Measurements from ENCODE around the gene OR2J2. TPM values are rescaled to one million over a fixed set of nuclear protein-coding genes. Genes with fewer than 3 reads are reported as not detected.
"Not testable (repeated sequence)": the region's sequence is repeated elsewhere in the genome, so short reads cannot be mapped to it uniquely, and the experiment has no call there.

Gene OR2J2
- total and polyA plus RNA-seq, 12 donors, result not detected

GRCh38 chr6:29147074-29147473 is 23.6 kb upstream of the OR2J2 start:
- H3K27me3 ChIP-seq, result peaks cover 0 to under 1% (median 0%) of the 10 kb centered on the region in 7 donors
- H3K9me3 ChIP-seq, result peaks cover 0 to 32% (median 0%) of the 10 kb centered on the region in 11 donors
- ATAC-seq, result no peak
- no peak overlapping the region for H3K4me3 ChIP-seq
- 85 to 89% methylated on average over 3 of the region's 3 CpGs for WGBS, 2 donors
- TF ChIP-seq, protein P1, sequence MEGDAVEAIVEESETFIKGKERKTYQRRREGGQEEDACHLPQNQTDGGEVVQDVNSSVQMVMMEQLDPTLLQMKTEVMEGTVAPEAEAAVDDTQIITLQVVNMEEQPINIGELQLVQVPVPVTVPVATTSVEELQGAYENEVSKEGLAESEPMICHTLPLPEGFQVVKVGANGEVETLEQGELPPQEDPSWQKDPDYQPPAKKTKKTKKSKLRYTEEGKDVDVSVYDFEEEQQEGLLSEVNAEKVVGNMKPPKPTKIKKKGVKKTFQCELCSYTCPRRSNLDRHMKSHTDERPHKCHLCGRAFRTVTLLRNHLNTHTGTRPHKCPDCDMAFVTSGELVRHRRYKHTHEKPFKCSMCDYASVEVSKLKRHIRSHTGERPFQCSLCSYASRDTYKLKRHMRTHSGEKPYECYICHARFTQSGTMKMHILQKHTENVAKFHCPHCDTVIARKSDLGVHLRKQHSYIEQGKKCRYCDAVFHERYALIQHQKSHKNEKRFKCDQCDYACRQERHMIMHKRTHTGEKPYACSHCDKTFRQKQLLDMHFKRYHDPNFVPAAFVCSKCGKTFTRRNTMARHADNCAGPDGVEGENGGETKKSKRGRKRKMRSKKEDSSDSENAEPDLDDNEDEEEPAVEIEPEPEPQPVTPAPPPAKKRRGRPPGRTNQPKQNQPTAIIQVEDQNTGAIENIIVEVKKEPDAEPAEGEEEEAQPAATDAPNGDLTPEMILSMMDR (IDR thresholded peaks at IDR 0.05), result no peak
- no peaks in the 10 kb centered on the region for H3K36me3 ChIP-seq
- H3K4me1 ChIP-seq, result no peaks in the 10 kb centered on the region
- DNase-seq, result no peak
- H3K27ac ChIP-seq, result no peak overlapping the region
- intact Hi-C loops (cut with DNase I), result no loop called here

DNA sequence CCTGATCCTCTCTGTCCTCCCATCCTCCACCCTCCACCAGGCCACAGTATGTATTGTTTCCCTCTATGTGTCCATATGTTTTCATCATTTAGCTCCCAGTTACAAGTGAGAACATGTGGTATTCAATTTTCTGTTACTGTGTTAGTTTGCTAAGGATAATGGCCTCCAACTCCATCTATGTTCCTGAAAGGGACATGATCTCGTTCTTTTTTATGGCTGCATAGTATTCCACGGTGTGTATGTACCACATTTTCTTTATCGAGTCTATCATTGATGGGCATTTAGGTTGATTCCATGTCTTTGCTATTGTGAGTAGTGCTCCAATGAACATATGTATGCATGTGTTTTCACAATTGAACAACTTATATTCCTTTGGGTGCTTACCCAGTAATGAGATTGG is 21.3 kb upstream of the OR2J2 start:
- ATAC-seq; DNase-seq; intact Hi-C loops (cut with DNase I): not testable (repeated sequence)

DNA sequence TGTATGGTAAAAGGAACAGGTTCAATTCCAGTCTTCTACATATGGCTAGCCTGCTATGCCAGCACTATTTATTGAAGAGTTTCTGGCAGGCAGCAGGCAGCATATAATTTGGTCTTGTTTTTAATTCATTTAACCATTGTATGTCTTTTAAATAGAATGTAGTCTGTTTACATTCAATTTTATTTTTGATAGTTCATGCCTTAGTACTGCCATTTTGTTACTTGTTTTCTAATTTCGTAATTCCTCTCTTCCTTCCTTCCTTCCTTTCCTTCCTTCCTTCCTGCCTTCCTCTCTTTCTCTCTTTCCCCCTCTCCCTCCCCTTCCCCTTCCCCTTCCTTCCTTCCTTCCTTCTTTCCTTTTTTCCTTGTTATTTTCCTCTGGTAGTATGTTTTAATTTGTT is 17.6 kb upstream of the OR2J2 start:
- intact Hi-C loops (cut with DNase I), result no loop called here
- ATAC-seq, result no peak
- Histone ChIP-seq H3K4me1 (no peaks in the 10 kb centered on the region), H3K27ac (no peak overlapping the region), H3K4me3 (no peak overlapping the region), H3K27me3 (peaks cover 0 to 4% (median 0%) of the 10 kb centered on the region in 7 donors), H3K9me3 (peaks cover 0 to 21% (median 0%) of the 10 kb centered on the region in 11 donors), H3K36me3 (no peaks in the 10 kb centered on the region)
- TF ChIP-seq, protein P1 (IDR thresholded peaks at IDR 0.05), result no peak
- no peak for DNase-seq
- 58 to 68% methylated on average over 1 of the region's 1 CpG for WGBS, 2 donors

More for the DNA sequence above, 21.3 kb upstream of the OR2J2 start:
- not testable (repeated sequence) for H3K36me3 ChIP-seq, H3K4me1 ChIP-seq, H3K4me3 ChIP-seq, H3K27ac ChIP-seq, H3K27me3 ChIP-seq
- 72 to 73% methylated on average over 3 of the region's 3 CpGs for WGBS, 2 donors
- H3K9me3 ChIP-seq, result peaks cover 0 to 16% (median 0%) of the 10 kb centered on the region in 11 donors

- H3K36me3 ChIP-seq; DNase-seq; H3K27ac ChIP-seq; H3K9me3 ChIP-seq; H3K27me3 ChIP-seq; H3K4me3 ChIP-seq; intact Hi-C loops (cut with DNase I); H3K4me1 ChIP-seq; ATAC-seq: not testable (repeated sequence)
- WGBS, 2 donors, result 39 to 43% methylated on average over 1 of the region's 1 CpG
Observed at GRCh38 chr6:29155182-29155581, 15.5 kb upstream of the OR2J2 start.

DNA sequence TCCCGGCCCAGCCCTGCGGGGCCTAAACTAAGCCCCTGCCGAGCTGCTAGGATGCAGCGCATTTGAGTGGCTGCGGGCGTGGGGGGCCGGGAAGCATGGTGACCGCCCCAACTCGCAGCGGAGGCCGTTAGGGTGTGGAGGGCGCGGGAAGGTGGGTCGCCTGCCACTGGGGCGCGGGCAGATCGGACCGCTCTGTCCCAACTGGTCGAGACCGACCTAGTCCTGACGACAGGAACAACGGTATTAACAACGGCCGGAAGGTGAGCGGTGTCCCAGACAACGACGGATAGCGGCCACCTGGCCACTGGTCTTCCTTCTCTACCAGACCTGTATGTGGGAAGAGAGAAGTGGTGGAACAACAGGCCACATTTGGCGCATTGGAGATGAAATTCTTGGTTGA is 10.8 kb upstream of the OR2J2 start:
- H3K9me3 ChIP-seq; intact Hi-C loops (cut with DNase I); H3K4me3 ChIP-seq; H3K36me3 ChIP-seq; H3K27ac ChIP-seq; H3K27me3 ChIP-seq; DNase-seq; H3K4me1 ChIP-seq; ATAC-seq: not testable (repeated sequence)
- 86 to 93% methylated on average over 13 to 23 of the region's 29 CpGs for WGBS, 2 donors

DNA sequence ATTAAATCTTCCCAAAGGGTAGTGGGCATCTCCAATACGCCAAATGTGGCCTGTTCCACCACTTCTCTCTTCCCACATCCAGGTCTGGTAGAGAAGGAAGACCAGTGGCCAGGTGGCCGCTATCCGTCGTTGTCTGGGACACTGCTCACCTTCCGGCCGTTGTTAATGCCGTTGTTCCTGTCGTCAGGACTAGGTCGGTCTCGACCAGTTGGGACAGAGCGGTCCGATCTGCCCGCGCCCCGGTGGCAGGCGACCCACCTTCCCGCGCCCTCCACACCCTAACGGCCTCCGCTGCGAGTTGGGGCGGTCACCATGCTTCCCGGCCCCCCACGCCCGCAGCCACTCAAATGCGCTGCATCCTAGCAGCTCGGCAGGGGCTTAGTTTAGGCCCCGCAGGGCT is 5.1 kb upstream of the OR2J2 start:
- DNase-seq; intact Hi-C loops (cut with DNase I); H3K36me3 ChIP-seq; ATAC-seq; H3K27ac ChIP-seq; H3K4me1 ChIP-seq; H3K27me3 ChIP-seq; H3K9me3 ChIP-seq; H3K4me3 ChIP-seq: not testable (repeated sequence)
- WGBS, 2 donors, result 93 to 94% methylated on average over 16 to 21 of the region's 28 CpGs

Data from heart right ventricle (tissue), 16 donors.